Kidney (tissue), 14 donors: ENCODE data around the gene TYROBP. TPM values are rescaled to one million over a fixed set of nuclear protein-coding genes. Genes with fewer than 3 reads are reported as not detected.

Experiments
- DNase-seq, 5 donors: peaks; one replicate each; pipeline ENCODE4 v3.0.0-alpha.2; 2013 to 2020
- FAIRE-seq: peaks from 2 replicates; lab custom pipeline; 2012; peaks lifted over from hg19 to GRCh38; lab: Jason Lieb, UNC
- H3K27ac ChIP-seq, 2 donors: one replicate each; pipeline ENCODE4 v1.7.0; 2013; ENCODE audit warnings: low read depth in 2 of 2, low read length in 2 of 2, inconsistent platforms in 1 of 2
- H3K27me3 ChIP-seq: one replicate; pipeline ENCODE4 v1.7.1; 2013; ENCODE audit warnings: low read length, inconsistent platforms; ENCODE audit not compliant: control insufficient read depth, insufficient read depth
- H3K36me3 ChIP-seq, 3 donors: one replicate each; pipeline versions ENCODE4 v1.7.0 to v1.7.1; 2013; ENCODE audit warnings: low read length in 3 of 3, control low read depth in 1 of 3, inconsistent platforms in 1 of 3; ENCODE audit not compliant: insufficient read depth in 3 of 3, control insufficient read depth in 2 of 3
- H3K4me1 ChIP-seq, 3 donors: one replicate each; pipeline versions ENCODE4 v1.7.0 to v1.7.1; 2013; ENCODE audit warnings: low read length in 3 of 3, inconsistent platforms in 1 of 3, low read depth in 1 of 3; ENCODE audit not compliant: control insufficient read depth in 2 of 3, insufficient read depth in 2 of 3
- H3K4me3 ChIP-seq, 3 donors: one replicate each; pipeline versions ENCODE4 v1.7.0 to v1.8.1; 2013; ENCODE audit warnings: low read length in 3 of 3, control low read depth in 1 of 3, inconsistent platforms in 1 of 3
- H3K9ac ChIP-seq, 3 donors: one replicate each; pipeline versions ENCODE4 v1.7.0 to v1.7.1; 2013; ENCODE audit warnings: low read length in 3 of 3, control low read depth in 1 of 3, inconsistent platforms in 1 of 3
- H3K9me3 ChIP-seq, 3 donors: one replicate each; pipeline versions ENCODE4 v1.7.0 to v1.7.1; 2013; ENCODE audit warnings: low read length in 3 of 3, control low read depth in 1 of 3, inconsistent platforms in 1 of 3; ENCODE audit not compliant: control insufficient read depth in 2 of 3, insufficient read depth in 1 of 3
- intact Hi-C: fragments of 100-400 bp; cut with DNase I; formaldehyde crosslinking; loops from one replicate; pipeline ENCODE4 v1.11.1; 2022
- polyA plus RNA-seq: library from polyadenylated mRNA; stranded (reverse); fragments of 350-450 nt; fragmentation: Illumina TruSeq; extraction: RNeasy Lipid Tissue Mini Kit (QIAGEN cat#74804); gene quantifications from one replicate; pipeline ENCODE4 v1.2.3, GENCODE V29; 2014; ENCODE audit warnings: low read depth, low replicate concordance; ENCODE audit not compliant: insufficient read depth
- total RNA-seq: library from RNA; stranded (reverse); fragmentation: NEBNext Ultra II Directional; extraction: Animal tissue kit (Norgen Biotek cat#: 25700); gene quantifications from one replicate; pipeline ENCODE4 v1.2.1, GENCODE V29; 2021
- TF ChIP-seq, protein P1 (sequence below): IDR thresholded peaks from 3 replicates; pipeline ENCODE4 v1.5.1; 2012; ENCODE audit warnings: mild to moderate bottlenecking, moderate library complexity, borderline replicate concordance; ENCODE audit not compliant: insufficient read depth; ENCODE audit errors: extremely low read depth
- donor health status: control.
- donor health status: control.
- donor health status: control.
- donor health status: control.
- donor health status: control.
- donor health status: DM: yes; HTN: yes; CAD: no.
- donor health status: Normal renal cell carcinoma (clear cell type).

The TYROBP gene
- total and polyA plus RNA-seq, 2 donors from 2014 or later: 64.2 to 77.6 TPM

GRCh38 chr19:35863018-35863417, 45.1 kb downstream of the TYROBP start:
- FAIRE-seq: no peak
- no peak overlapping the region for H3K27ac ChIP-seq
- H3K27me3 ChIP-seq: no peaks in the 10 kb centered on the region
- H3K9ac ChIP-seq: no peak overlapping the region
- H3K4me3 ChIP-seq: no peak overlapping the region
- no peak for DNase-seq
- peaks cover 0 to 4% (median 0%) of the 10 kb centered on the region in 3 donors for H3K4me1 ChIP-seq
- TF ChIP-seq, protein P1, sequence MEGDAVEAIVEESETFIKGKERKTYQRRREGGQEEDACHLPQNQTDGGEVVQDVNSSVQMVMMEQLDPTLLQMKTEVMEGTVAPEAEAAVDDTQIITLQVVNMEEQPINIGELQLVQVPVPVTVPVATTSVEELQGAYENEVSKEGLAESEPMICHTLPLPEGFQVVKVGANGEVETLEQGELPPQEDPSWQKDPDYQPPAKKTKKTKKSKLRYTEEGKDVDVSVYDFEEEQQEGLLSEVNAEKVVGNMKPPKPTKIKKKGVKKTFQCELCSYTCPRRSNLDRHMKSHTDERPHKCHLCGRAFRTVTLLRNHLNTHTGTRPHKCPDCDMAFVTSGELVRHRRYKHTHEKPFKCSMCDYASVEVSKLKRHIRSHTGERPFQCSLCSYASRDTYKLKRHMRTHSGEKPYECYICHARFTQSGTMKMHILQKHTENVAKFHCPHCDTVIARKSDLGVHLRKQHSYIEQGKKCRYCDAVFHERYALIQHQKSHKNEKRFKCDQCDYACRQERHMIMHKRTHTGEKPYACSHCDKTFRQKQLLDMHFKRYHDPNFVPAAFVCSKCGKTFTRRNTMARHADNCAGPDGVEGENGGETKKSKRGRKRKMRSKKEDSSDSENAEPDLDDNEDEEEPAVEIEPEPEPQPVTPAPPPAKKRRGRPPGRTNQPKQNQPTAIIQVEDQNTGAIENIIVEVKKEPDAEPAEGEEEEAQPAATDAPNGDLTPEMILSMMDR: no peak
- H3K36me3 ChIP-seq: no peaks in the 10 kb centered on the region
- intact Hi-C loops: no loop called here
- no peaks in the 10 kb centered on the region for H3K9me3 ChIP-seq

DNA sequence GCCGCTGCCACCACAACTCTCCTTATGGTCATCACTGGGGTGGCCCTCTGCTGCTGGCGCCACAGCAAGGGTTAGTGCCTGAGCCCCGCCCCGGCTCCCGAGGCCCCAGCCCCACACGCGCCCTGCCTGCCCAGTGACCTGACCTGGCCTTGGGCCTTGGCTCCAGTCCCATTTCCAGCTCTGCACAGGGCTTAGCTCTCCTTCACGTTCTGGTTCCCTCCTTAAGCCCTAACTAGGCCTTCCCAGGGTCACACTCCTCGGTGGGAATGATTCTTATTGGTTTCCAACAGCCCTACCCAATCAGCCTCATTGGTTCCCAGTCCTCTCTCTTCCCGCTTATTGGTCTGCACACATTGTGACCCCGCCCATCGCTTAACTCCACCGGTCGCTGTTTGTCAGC, 45.6 kb downstream of the TYROBP start:
- no peak for FAIRE-seq
- no peaks in the 10 kb centered on the region for H3K27me3 ChIP-seq

GRCh38 chr19:35861640-35862160, 46.4 kb downstream of the TYROBP start:
- TF ChIP-seq, protein P1: no peak
- DNase-seq (no peak), FAIRE-seq (no peak)
- Histone ChIP-seq H3K4me3 (no peak overlapping the region), H3K9me3 (no peaks in the 10 kb centered on the region), H3K9ac (no peak overlapping the region), H3K4me1 (peaks cover 0 to 4% (median 0%) of the 10 kb centered on the region in 3 donors), H3K27me3 (no peaks in the 10 kb centered on the region), H3K36me3 (no peaks in the 10 kb centered on the region), H3K27ac (no peak overlapping the region)
- intact Hi-C loops: no loop called here

More for the DNA sequence above, 45.6 kb downstream of the TYROBP start:
- intact Hi-C loops: no loop called here
- H3K4me3 ChIP-seq: no peak overlapping the region
- no peak overlapping the region for H3K9ac ChIP-seq
- no peak for DNase-seq
- no peak overlapping the region for H3K27ac ChIP-seq
- H3K36me3 ChIP-seq: no peaks in the 10 kb centered on the region
- peaks cover 0 to 4% (median 0%) of the 10 kb centered on the region in 3 donors for H3K4me1 ChIP-seq
- TF ChIP-seq, protein P1: no peak
- no peaks in the 10 kb centered on the region for H3K9me3 ChIP-seq
